Duodenal mucosa (tissue), 2 donors: ENCODE results near the gene MTUS2.

Experiments
- H3K27ac ChIP-seq: one replicate; pipeline ENCODE4 v1.7.0; 2013; ENCODE audit warnings: low read depth, low read length
- H3K27me3 ChIP-seq, 2 donors: one replicate each; pipeline ENCODE4 v1.7.0; 2013; ENCODE audit warnings: low read length in 2 of 2, control low read depth in 1 of 2; ENCODE audit not compliant: insufficient read depth in 2 of 2, control insufficient read depth in 1 of 2
- H3K36me3 ChIP-seq, 2 donors: one replicate each; pipeline ENCODE4 v1.7.0; 2013; ENCODE audit warnings: low read length in 2 of 2, control low read depth in 1 of 2; ENCODE audit not compliant: insufficient read depth in 2 of 2, control insufficient read depth in 1 of 2
- H3K4me1 ChIP-seq, 2 donors: one replicate each; pipeline ENCODE4 v1.7.0; 2013; ENCODE audit warnings: low read length in 2 of 2, control low read depth in 1 of 2; ENCODE audit not compliant: insufficient read depth in 2 of 2, control insufficient read depth in 1 of 2
- H3K4me3 ChIP-seq, 2 donors: one replicate each; pipeline ENCODE4 v1.7.0; 2013; ENCODE audit warnings: low read length in 2 of 2, low read depth in 1 of 2
- H3K9ac ChIP-seq, 2 donors: one replicate each; pipeline ENCODE4 v1.7.0; 2013; ENCODE audit warnings: low read length in 2 of 2, low read depth in 1 of 2
- H3K9me3 ChIP-seq, 2 donors: one replicate each; pipeline ENCODE4 v1.7.0; 2013; ENCODE audit warnings: low read length in 2 of 2, control low read depth in 1 of 2; ENCODE audit not compliant: control insufficient read depth in 1 of 2

The MTUS2 gene

DNA sequence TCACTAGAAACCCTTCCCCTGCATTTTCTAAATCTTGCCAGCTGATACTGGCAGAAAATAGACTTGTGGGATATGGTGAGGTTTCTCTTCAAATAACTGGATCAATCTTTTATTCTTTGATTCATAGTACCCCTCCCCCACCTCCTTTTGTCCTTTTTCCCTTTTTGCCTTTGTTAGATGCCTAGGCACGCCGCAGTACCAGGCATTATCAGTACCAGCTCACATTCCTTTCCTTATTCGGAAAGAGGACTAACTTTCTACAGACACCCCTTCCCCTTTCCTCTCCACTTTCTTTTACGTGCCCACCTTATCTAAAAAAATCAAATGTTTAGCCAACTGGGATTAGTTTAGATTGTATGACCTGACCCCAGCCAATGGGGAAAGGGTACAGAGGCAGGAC lies 226.4 kb downstream of the MTUS2 start:
- H3K4me1 ChIP-seq: no peaks in the 10 kb centered on the region
- H3K9me3 ChIP-seq: no peaks in the 10 kb centered on the region
- H3K27ac ChIP-seq: no peak overlapping the region
- H3K9ac ChIP-seq: no peak overlapping the region
- H3K4me3 ChIP-seq: no peak overlapping the region
- no peaks in the 10 kb centered on the region for H3K27me3 ChIP-seq
- H3K36me3 ChIP-seq: no peaks in the 10 kb centered on the region

- Histone ChIP-seq H3K9me3 (no peaks in the 10 kb centered on the region), H3K27ac (no peak overlapping the region), H3K4me3 (no peak overlapping the region), H3K9ac (no peak overlapping the region), H3K36me3 (no peaks in the 10 kb centered on the region), H3K4me1 (no peaks in the 10 kb centered on the region), H3K27me3 (no peaks in the 10 kb centered on the region)
Measured at GRCh38 chr13:29049524-29049923, 229.4 kb downstream of the MTUS2 start.

DNA sequence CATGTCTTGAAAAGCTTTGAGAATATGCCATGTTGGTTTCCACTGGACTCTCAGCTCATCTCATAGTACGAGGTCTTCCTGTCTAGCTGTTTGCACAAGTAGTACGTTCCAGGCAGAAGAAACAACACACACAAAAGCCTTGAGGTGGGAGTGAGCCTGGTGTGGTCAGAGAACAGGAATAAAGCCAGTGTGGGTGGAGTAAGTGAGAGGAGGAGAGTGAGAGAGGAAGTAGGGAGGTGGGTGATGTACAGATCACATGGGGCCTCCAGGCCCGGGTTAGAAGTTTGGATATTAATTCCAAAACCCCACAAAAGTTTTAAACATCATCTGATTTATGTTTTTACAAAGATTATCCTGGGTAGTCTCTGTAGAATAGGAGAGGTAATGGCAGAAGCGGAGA lies 230.6 kb downstream of the MTUS2 start:
- no peaks in the 10 kb centered on the region for H3K9me3 ChIP-seq
- no peak overlapping the region for H3K4me3 ChIP-seq
- no peaks in the 10 kb centered on the region for H3K27me3 ChIP-seq
- no peak overlapping the region for H3K9ac ChIP-seq
- H3K4me1 ChIP-seq: no peaks in the 10 kb centered on the region
- no peak overlapping the region for H3K27ac ChIP-seq
- no peaks in the 10 kb centered on the region for H3K36me3 ChIP-seq

GRCh38 chr13:29059800-29060199 lies 239.7 kb downstream of the MTUS2 start:
- H3K36me3 ChIP-seq: no peaks in the 10 kb centered on the region
- H3K27me3 ChIP-seq: no peaks in the 10 kb centered on the region
- no peak overlapping the region for H3K4me3 ChIP-seq
- H3K9me3 ChIP-seq: no peaks in the 10 kb centered on the region
- H3K4me1 ChIP-seq: no peaks in the 10 kb centered on the region
- no peak overlapping the region for H3K9ac ChIP-seq
- no peak overlapping the region for H3K27ac ChIP-seq

- Histone ChIP-seq H3K27ac (no peak overlapping the region), H3K27me3 (no peaks in the 10 kb centered on the region), H3K4me1 (no peaks in the 10 kb centered on the region), H3K36me3 (no peaks in the 10 kb centered on the region), H3K9ac (no peak overlapping the region), H3K9me3 (no peaks in the 10 kb centered on the region), H3K4me3 (no peak overlapping the region)
Measured at GRCh38 chr13:29065142-29065541, 245.0 kb downstream of the MTUS2 start.

GRCh38 chr13:29067306-29067945 lies 247.3 kb downstream of the MTUS2 start:
- Histone ChIP-seq H3K4me3 (no peak overlapping the region), H3K9ac (no peak overlapping the region), H3K27me3 (no peaks in the 10 kb centered on the region), H3K9me3 (no peaks in the 10 kb centered on the region), H3K27ac (no peak overlapping the region), H3K36me3 (no peaks in the 10 kb centered on the region), H3K4me1 (no peaks in the 10 kb centered on the region)

DNA sequence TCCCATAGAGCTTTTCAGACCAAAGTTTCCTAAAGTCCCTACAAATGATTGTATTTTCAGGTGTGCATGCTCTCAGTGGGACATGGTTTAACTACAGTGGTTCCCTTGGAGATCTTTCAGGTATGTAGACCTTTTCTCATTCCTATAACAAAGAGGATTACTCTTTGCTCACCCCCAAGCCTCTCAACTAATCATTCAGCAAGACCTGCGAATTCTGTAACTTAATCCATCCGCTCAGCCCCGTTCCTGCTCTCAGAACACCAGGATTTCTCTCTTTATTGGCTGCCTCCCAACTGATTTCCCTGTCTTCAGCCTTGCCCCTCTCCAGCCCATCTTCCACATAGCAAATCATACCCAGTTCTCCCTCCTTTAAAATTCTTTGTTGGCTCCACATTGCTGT lies 253.6 kb downstream of the MTUS2 start:
- H3K36me3 ChIP-seq: no peaks in the 10 kb centered on the region
- no peak overlapping the region for H3K27ac ChIP-seq
- H3K9ac ChIP-seq: no peak overlapping the region
- no peak overlapping the region for H3K4me3 ChIP-seq
- no peaks in the 10 kb centered on the region for H3K4me1 ChIP-seq
- H3K9me3 ChIP-seq: no peaks in the 10 kb centered on the region
- no peaks in the 10 kb centered on the region for H3K27me3 ChIP-seq

DNA sequence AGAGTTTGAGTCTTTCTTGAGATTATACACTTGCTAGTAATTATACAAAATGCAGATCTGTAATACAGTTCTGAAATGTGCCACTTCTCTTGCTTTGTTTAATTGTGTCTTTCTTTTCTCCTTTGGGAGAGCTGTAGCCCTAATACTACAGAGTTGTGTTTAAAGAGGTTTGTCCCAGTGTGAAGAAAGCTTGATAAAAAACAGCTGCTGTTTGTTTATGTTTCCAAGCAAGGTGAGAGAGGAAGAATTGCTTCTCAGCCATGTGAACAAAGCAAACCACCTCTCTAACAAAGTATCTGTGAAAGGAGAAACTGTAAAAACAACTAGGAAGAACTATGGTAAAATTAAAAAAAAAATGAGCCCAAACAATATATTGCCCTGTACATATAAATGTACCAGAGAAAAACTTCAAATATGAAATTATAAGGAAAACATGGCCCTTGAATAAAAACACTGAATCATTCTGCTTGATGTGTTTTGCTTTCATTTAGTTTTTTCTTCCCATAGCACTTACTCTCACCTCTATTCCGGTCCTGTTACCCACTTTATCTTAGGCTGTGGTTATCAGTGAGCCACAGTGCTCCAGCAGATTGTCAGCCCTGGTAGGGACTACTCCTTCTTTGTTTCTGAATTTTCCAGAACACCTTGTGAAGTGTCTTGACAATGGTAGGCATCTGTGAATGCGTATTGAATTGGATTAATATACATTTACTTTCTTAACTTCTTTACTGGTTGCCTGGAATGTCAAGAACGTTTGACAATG lies 257.1 kb downstream of the MTUS2 start:
- Histone ChIP-seq H3K36me3 (no peaks in the 10 kb centered on the region), H3K4me3 (no peak overlapping the region), H3K4me1 (no peaks in the 10 kb centered on the region), H3K9ac (no peak overlapping the region), H3K27me3 (no peaks in the 10 kb centered on the region), H3K9me3 (no peaks in the 10 kb centered on the region), H3K27ac (no peak overlapping the region)

DNA sequence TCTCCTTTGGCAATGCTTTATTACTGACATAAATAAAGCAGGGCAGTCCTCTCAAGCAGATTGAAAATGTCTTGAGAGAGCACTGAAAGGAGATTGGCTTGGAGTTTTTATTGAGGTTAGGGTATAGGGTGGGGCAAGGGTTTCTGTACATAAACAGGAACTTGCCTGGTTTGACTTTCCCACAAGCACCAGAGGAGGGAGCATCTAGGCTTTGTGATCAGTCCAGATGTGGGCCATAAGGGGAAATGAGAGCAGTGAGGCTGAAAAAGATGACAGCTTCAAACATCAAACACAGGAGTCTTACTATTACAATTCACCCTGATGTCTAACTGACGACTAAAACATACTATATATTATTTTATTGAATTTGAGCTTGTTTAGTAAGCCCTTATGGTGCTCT lies 260.9 kb downstream of the MTUS2 start:
- Histone ChIP-seq H3K4me3 (no peak overlapping the region), H3K36me3 (no peaks in the 10 kb centered on the region), H3K9ac (no peak overlapping the region), H3K4me1 (no peaks in the 10 kb centered on the region), H3K27me3 (no peaks in the 10 kb centered on the region), H3K27ac (no peak overlapping the region), H3K9me3 (no peaks in the 10 kb centered on the region)

DNA sequence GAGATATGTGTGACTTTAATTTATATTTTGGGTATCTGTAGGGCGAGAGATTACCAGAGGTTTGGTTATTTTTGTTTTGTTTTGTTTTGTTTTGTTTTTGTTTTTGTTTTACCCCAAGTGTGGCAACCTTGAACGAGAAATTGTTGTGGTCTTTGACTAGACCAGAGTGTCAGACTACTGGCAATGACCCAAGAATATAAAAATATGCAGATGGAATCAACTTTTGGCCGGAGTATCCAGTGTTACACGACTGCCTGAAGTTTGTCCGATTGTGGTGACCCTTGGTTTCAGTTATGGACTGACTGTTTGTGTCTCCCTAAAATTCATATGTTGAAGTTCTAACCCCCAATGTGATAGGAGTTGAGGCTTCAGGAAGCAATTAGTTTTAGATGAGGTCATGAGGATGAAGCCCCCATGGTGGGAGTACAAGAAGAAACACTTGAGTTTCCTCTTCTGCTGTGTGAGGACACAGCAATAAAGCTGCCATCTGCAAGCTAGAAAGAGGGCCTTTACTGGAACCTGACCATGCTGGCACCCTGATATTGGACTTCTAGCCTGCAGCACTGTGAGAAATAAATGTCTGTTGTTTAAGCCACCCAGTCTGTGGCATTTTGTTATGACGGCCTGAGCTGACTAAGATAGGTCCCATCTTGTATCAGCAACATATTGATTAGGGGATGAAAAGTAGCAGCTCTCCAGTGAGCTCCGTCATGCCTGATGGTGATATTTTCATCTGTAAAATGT lies 261.7 kb downstream of the MTUS2 start:
- no peak overlapping the region for H3K9ac ChIP-seq
- no peak overlapping the region for H3K27ac ChIP-seq
- no peaks in the 10 kb centered on the region for H3K36me3 ChIP-seq
- no peaks in the 10 kb centered on the region for H3K4me1 ChIP-seq
- H3K9me3 ChIP-seq: no peaks in the 10 kb centered on the region
- H3K4me3 ChIP-seq: no peak overlapping the region
- no peaks in the 10 kb centered on the region for H3K27me3 ChIP-seq
